AG09319 (cell line): Measurements from ENCODE around the gene THOP1.

Experiments used
- DNase-seq: peaks from one replicate; pipeline ENCODE4 v3.0.0-alpha.2; 2010; ENCODE audit warnings: low read depth; ENCODE audit errors: extremely low read depth
- TF ChIP-seq, protein P1 (sequence below): IDR thresholded peaks from 2 replicates; pipeline ENCODE4 v1.5.1; 2011; ENCODE audit warnings: low read depth, mild to moderate bottlenecking, inconsistent platforms, low read length, moderate library complexity

The THOP1 gene

DNA sequence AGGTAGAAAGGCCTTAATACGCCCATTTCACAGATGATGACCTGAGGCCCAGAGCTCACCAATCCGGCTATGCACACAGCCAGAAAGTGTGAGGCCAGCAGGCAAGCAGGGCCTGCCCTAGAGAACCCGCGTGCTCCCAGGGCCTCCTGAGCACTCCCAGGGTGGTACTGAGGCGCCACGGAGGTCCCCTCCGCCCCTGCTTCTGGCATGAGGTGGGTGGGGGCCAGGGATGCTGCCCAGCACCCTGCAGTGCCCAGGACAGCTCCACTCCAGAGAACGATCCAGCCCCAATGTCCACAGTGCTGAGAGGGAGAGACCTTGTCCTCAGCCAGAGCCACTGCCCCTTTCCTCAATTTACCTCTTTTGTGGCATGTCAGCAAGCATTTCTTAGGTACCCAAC lies 16.1 kb upstream of the THOP1 start:
- no peak for DNase-seq

DNA sequence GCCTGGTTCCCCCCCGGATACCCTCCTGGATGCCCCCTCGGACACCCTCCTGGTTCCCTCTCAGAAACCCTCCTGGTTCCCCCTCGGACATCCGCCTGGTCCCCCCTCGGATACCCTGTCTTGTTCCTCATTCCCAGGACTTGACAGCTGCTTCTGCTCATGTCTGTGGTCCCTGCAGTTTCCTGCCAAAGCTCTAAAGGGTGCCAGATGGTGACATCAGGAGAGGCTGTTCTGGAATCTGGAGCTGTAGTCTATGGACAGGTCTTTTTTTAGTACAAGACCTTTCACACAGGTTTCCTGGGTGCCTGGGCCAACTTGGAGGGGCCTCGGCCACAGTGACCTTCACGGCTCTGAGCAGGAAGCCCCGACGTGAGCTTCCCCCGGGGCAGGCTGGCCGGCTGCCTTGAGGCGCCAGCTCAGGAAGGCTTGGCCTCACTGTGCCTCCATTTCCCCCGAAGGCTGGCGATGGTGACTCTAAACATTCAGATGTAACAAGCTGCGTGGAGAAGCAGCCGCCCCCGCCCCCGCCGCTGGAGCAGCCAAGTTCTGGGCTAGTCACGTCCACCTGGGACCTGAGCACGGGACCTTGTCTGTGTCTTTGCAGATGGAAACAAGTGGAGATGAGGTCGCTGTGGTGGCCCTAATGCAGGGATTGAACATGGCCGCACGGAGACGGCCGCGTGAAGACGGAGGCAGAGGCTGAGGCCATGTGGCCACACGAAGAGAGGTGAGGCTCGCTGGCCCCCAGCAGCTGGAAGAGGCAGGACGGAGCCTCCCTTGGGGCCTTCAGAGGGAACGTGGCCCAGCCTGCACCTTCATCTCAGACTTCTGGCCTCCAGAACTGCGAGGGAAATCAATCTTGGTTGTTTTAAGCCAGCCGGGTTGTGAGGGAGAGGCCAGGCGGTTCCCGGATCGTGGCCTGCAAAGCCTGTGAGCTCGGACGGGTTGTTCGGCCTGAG lies 15.0 kb upstream of the THOP1 start:
- TF ChIP-seq, protein P1, sequence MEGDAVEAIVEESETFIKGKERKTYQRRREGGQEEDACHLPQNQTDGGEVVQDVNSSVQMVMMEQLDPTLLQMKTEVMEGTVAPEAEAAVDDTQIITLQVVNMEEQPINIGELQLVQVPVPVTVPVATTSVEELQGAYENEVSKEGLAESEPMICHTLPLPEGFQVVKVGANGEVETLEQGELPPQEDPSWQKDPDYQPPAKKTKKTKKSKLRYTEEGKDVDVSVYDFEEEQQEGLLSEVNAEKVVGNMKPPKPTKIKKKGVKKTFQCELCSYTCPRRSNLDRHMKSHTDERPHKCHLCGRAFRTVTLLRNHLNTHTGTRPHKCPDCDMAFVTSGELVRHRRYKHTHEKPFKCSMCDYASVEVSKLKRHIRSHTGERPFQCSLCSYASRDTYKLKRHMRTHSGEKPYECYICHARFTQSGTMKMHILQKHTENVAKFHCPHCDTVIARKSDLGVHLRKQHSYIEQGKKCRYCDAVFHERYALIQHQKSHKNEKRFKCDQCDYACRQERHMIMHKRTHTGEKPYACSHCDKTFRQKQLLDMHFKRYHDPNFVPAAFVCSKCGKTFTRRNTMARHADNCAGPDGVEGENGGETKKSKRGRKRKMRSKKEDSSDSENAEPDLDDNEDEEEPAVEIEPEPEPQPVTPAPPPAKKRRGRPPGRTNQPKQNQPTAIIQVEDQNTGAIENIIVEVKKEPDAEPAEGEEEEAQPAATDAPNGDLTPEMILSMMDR, result no peak
- DNase-seq, result no peak

More for the DNA sequence above, 16.1 kb upstream of the THOP1 start:
- TF ChIP-seq, protein P1, result no peak

DNA sequence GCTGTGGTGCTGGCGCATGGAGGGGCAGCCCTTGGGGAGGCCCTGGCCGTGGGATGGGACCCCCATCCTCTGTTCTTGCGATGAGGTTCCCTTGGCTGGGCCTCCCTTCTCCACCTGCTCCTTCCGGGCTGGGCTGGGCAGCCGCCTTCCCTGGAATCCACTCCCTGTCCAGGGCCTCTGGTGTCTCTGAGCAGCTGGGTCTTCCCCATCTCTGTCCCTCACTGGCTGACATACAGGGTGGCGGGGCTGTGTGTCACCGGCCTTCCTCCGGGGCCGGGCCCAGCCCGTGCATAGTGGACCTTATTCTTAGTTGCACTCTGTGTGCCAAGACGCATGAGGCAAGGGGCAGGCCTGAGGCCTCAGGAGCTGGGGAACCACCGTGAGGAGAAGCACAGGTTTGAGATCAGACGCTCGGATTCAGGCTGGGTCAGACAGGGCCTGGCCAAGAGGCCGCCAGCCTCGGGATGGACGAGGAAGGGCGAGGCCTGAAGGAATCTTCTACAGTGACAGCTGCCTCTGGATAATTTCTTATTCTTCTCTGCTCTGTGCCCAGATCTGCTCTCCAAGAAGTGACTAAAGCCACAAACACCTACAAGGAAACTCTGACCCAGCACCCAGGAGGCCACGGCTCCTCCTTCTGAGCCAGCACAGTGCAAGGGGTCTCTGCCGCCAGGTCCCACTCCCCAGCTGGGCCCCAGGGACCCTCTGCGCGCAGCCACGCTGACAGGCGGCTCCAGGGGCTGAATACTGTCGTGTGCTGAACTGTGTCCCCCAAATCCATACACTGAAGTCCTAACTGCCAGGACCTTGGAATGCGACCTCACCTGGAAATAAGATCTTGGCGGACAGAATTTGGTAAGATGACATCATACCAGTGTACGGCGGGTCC lies 13.3 kb upstream of the THOP1 start:
- DNase-seq, result no peak
- TF ChIP-seq, protein P1, result no peak

DNA sequence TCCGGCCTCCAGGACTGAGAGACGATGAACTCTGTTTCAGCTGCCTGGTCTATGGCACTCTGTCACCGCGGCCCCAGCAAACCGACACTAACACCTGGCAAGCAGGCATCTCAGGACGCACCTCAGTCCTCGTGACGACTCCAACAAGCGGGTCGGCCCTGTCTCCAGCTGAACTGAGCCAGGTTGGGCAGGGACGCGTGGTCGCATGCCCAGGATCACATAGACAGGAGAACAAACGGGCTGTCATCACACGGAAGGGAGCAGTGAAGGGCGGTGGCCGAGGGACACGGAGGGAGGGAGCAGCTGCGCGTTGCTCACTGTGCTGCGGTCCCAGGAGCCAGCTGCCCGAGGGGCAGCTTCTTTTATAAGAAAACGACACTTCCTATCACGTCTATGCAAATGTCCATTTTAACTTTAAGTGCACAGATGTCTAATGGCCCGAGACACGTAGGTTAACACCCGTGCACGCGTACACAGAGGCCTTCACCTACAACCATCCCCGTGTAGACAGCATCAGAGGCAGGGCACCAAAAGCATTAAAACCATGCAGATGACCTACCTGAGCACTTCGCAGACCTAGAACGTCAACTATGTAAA lies 11.1 kb upstream of the THOP1 start:
- DNase-seq, result no peak

DNA sequence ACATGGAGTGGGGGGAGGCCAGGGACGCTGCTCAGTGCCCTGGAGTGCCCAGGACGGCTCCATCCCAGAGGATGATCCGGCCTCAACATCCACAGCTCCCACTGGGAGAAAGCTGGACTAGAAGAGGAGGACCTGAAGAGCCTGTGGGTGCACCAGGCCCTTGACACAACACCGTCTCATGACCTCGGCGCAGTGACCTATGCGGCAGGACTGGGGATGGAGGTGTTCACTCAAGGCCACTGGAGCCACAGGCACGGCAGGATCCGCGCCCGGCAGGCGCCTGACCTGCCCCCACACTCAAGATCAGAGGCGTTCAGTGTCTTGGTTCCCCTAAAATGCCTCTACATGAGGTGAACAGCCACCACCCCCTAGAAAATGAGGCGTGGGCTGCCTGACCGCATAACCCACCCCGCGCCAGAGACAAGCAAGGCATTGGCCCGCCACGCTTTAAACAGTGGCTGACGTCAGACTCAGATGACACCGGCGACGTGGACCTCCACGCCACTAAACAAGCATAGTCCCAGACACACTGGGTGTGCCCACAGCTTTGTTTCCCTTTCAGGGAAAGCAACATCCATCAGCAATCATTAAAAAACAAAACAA lies 10.2 kb upstream of the THOP1 start:
- TF ChIP-seq, protein P1, result no peak
- no peak for DNase-seq

More for the DNA sequence above, 11.1 kb upstream of the THOP1 start:
- TF ChIP-seq, protein P1, result no peak

DNA sequence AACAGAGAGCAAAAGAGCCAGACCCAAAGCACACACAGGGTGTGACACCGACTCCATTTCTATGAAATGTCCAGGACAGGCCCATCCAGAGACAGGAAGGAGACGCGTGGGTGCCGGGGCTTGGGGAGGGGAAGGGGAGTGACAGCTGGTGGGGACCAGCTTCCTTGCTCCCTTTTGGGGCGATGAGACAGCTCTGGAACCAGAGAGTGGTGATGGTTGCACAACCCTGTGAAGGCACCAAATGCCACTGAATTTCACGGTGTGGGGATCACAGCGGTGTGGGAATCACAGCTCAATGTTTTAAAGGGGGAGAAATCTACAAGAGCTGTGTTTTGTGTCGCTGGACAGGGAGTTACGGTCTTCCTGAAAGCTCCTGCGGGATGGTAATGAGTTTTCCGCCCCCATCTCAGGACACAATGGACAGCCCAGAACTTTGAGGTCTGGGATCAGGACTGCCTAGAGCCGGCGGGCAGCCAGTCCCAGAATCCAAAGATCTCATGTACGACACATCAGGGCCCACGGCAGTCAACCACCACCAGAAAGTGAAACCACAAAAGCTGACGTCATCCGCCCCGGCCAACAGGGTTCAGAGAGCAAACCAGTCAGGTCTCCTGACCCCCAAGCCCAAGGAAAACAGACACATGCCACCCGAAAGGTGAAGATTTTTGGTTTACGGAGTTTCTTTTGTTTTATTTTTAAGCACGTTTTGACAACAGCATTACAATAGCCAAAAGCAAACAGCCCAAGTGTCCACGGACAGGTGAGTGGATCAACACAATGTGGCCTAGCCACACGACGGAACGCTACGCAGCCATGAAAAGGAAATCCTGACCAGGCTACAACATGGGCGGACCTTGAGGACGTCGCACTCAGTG lies 9.5 kb upstream of the THOP1 start:
- TF ChIP-seq, protein P1, result no peak
- no peak for DNase-seq
